Mucosa of descending colon (tissue), 3 donors: ENCODE results near the gene NMT1. TPM values are rescaled to one million over a fixed set of nuclear protein-coding genes. Genes with fewer than 3 reads are reported as not detected.

Source experiments
- ATAC-seq: fragments of 200-7000 bp; cut with Tn5 transposase; one replicate; pipeline ENCODE4 v1.9.1; 2020; ENCODE audit warnings: mild to moderate bottlenecking, moderate library complexity
- DNase-seq, 3 donors: peaks; one replicate each; pipeline ENCODE4 v3.0.0-alpha.2; 2020
- H3K36me3 ChIP-seq: fragments of 200-600 bp; one replicate; pipeline ENCODE4 v1.8.0; 2021; ENCODE audit warnings: low read depth, mild to moderate bottlenecking
- H3K4me1 ChIP-seq: fragments of 200-600 bp; one replicate; pipeline ENCODE4 v1.8.0; 2021; ENCODE audit warnings: low read depth, mild to moderate bottlenecking
- H3K4me3 ChIP-seq: fragments of 200-600 bp; one replicate; pipeline ENCODE4 v1.8.0; 2021; ENCODE audit warnings: mild to moderate bottlenecking
- H3K9me3 ChIP-seq: fragments of 200-600 bp; one replicate; pipeline ENCODE4 v1.8.0; 2021; ENCODE audit warnings: mild to moderate bottlenecking
- intact Hi-C, 2 donors: fragments of 100-400 bp; cut with DNase I in 1 of 2; cut with micrococcal nuclease in 1 of 2; formaldehyde crosslinking; loops; one replicate each; pipeline versions ENCODE4 v1.11.0 to v1.11.1; 2022; cut with DNase I, micrococcal nuclease
- total RNA-seq, 3 donors: library from RNA; stranded (reverse); fragmentation: NEBNext Ultra II Directional in 2 of 3; extraction: Animal tissue kit (Norgen Biotek cat#: 25700) in 2 of 3; gene quantifications; one replicate each; pipeline versions ENCODE4 v1.2.1 to v1.2.4, GENCODE V29; 2021 to 2023
- TF ChIP-seq, protein P1 (sequence below): fragments of 200-600 bp; IDR thresholded peaks from one replicate; pipeline ENCODE4 v1.8.0; 2022; ENCODE audit warnings: antibody characterized with exemption, mild to moderate bottlenecking
- donor health status: DM: no; HTN: no; CAD: no; lungs with moderate emphysema.
- donor health status: DM: no; HTN: no; CAD: no.
- donor health status: DM: no; HTN: yes; CAD: no.

NMT1 gene
- total RNA-seq, 3 donors from 2014 or later = 47.0 to 94.0 (median 76.1) TPM

- ATAC-seq (no peak), DNase-seq (no peak)
- TF ChIP-seq, protein P1, sequence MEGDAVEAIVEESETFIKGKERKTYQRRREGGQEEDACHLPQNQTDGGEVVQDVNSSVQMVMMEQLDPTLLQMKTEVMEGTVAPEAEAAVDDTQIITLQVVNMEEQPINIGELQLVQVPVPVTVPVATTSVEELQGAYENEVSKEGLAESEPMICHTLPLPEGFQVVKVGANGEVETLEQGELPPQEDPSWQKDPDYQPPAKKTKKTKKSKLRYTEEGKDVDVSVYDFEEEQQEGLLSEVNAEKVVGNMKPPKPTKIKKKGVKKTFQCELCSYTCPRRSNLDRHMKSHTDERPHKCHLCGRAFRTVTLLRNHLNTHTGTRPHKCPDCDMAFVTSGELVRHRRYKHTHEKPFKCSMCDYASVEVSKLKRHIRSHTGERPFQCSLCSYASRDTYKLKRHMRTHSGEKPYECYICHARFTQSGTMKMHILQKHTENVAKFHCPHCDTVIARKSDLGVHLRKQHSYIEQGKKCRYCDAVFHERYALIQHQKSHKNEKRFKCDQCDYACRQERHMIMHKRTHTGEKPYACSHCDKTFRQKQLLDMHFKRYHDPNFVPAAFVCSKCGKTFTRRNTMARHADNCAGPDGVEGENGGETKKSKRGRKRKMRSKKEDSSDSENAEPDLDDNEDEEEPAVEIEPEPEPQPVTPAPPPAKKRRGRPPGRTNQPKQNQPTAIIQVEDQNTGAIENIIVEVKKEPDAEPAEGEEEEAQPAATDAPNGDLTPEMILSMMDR = no peak
- intact Hi-C loops = no loop called here
- Histone ChIP-seq H3K9me3 (no peaks in the 10 kb centered on the region), H3K36me3 (peaks cover 22% of the 10 kb centered on the region), H3K4me3 (no peak overlapping the region), H3K4me1 (no peaks in the 10 kb centered on the region)
These were observed 41.0 kb downstream of the NMT1 start for GRCh38 chr17:45101883-45102811.

DNA sequence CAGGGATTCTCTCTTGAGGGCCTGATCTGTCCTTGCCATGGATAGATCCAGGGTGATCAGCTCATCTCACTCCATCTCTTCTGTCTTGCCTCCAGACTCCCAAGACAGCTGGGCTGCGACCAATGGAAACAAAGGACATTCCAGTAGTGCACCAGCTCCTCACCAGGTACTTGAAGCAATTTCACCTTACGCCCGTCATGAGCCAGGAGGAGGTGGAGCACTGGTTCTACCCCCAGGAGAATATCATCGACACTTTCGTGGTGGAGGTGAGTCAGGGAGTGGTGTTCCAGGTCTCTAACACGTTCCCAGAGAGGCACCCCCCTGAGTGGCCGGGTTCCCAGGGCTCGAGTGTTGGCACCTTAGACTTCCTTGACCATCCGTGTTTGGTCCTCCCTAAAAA lies 41.7 kb downstream of the NMT1 start:
- TF ChIP-seq, protein P1 = no peak
- H3K9me3 ChIP-seq = no peaks in the 10 kb centered on the region
- H3K4me3 ChIP-seq = no peak overlapping the region
- intact Hi-C loops = no loop called here
- ATAC-seq (no peak), DNase-seq (no peak)
- H3K36me3 ChIP-seq = peaks cover 17% of the 10 kb centered on the region
- H3K4me1 ChIP-seq = no peaks in the 10 kb centered on the region

DNA sequence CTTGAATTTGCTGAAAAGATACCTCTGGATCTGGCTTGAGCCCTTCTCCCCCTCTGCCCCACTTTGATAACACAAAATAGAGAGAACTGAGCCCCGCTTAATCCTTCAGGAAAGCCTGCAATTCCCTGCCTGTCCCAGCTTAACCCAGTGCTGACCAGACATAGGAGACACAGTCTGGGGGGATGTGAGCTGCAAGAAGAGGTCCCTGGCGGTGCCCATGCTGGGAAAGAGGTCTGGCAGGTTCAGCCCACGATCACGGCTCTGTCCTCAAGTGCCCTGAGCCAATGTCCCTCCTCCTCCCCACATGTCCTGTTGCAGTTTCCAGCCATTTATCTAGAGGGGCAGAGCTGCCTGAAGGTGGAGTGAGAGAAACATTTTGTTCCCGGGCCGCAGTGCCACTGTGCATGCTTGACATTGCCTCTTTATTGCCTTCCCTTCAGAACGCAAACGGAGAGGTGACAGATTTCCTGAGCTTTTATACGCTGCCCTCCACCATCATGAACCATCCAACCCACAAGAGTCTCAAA lies 42.2 kb downstream of the NMT1 start:
- H3K4me1 ChIP-seq = no peaks in the 10 kb centered on the region
- TF ChIP-seq, protein P1 = no peak
- ATAC-seq (no peak), DNase-seq (no peak)
- H3K9me3 ChIP-seq = no peaks in the 10 kb centered on the region
- no peak overlapping the region for H3K4me3 ChIP-seq
- intact Hi-C loops = no loop called here
- peaks cover 17% of the 10 kb centered on the region for H3K36me3 ChIP-seq

DNA sequence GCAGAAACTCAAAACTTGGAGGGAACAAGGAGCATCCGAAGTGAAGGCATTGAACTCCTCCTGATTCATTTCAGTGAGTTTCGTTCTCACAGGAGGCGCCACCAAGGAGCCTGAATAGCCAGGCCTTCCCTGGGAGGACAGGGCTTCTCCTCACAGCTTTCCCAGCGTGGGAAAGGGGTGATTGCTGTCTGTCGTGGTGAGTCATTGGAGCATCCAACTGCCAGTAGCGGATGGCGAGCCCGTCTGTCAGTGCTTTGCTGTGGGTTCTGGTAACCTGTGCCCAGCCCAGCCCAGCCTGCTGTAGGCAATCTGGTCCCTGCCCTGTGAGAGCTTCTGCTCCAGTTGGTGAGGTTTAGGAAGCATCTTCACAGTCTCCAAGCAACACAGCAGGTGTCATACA lies 42.9 kb downstream of the NMT1 start:
- Histone ChIP-seq H3K36me3 (peaks cover 17% of the 10 kb centered on the region), H3K9me3 (no peaks in the 10 kb centered on the region), H3K4me1 (no peaks in the 10 kb centered on the region), H3K4me3 (no peak overlapping the region)
- TF ChIP-seq, protein P1 = no peak
- intact Hi-C loops = no loop called here
- DNase-seq (no peak), ATAC-seq (no peak)

GRCh38 chr17:45104497-45104896 lies 43.4 kb downstream of the NMT1 start:
- Histone ChIP-seq H3K4me1 (no peaks in the 10 kb centered on the region), H3K9me3 (no peaks in the 10 kb centered on the region), H3K4me3 (no peak overlapping the region), H3K36me3 (peaks cover 17% of the 10 kb centered on the region)
- DNase-seq (no peak), ATAC-seq (no peak)
- TF ChIP-seq, protein P1 = no peak
- intact Hi-C loops = no loop called here
